ENCODE measurements around the gene CD24.
"Not testable (repeated sequence)": the region's sequence is repeated elsewhere in the genome, so short reads cannot be mapped to it uniquely, and the experiment has no call there.

CD24 gene, protein sequence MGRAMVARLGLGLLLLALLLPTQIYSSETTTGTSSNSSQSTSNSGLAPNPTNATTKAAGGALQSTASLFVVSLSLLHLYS

DNA sequence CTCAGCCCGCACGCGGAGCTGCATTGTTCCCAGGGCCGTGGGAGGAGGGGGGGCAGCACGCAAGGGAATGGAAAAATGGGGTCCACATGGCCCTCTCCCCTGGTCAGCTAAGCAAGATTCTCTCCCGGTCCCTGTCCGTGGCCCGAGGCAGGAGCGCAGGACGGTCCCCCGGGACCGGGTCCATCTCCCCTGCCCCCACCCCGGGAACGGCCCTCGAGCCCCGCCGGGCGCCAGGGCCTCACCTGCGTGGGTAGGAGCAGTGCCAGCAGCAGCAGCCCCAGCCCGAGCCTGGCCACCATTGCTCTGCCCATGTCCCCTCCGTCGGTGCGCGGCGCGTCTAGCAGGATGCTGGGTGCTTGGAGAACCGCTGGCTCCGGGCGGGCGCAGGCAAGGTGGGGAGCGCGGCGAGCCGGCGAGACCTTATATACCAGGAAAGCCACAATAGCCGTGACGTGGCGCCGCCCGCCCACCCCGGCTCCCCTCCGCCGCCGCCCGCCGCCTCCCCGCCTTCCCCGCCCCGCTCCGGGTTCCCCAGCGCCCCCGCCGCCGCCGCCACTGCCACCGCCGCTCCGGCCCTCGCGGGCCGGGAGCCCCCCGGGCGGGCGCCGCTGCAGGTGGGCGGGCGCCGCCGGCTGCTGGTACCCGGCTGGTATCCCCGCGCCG, at the start of gene CD24:
Gene CD24 (minus strand): TSS at position 394 of the 663 bp plus-strand sequence. CDS start 83 bp downstream, at position 311.
- peak; percentile 8 for DNase-seq

DNA sequence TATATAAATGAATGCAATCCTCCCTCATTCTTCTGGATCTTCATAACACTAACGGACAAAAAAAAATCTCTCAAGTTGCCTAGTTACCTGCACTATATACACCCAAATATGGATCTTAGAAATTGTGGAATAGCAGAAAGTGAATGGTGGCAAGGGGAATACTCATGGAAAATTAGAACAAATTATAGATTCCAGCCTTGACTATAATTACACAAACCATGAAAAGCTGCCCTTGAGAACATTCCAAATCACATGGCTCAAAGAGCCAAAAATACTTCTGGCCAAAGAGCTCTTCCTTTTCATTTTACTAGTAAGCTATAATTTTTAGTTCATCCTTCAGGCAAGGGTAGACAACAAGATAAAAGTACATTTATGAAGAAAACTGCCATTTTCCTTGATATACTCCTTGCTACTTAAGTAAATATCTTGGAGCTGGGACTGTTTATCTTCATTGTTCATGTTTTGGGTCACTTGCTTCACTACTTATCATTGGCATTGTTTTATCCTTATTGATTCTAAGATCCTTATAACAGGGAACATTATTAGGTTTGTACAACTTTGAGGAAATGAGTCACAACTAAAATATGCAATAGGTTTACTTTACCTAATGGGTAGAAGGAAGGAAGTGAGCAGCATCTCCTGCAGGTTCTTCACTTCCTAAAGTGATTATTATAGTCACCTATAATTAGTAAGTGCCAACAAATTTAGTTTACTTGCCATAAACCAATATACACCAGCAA, 47.1 kb upstream of the CD24 start:
- DNase-seq = no peak

DNA sequence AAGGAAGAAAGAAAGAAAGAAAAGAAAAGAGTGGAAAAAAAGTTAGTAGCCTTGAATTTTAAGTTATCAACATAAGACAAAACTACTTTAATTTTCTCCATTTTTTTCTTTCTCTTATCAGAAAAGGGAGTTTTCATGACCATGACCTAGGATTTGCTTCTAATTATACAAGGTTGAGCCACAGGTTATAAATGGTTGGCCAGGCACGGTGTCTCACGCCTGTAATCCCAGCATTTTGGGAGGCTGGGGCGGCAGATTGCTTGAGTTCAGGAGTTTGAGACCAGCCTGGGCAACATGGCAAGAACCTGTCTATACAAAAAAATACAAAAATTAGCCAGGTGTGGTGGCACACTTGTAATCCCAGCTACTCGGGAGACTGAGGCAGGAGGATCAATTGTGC, 45.7 kb upstream of the CD24 start:
- DNase-seq = no peak

DNA sequence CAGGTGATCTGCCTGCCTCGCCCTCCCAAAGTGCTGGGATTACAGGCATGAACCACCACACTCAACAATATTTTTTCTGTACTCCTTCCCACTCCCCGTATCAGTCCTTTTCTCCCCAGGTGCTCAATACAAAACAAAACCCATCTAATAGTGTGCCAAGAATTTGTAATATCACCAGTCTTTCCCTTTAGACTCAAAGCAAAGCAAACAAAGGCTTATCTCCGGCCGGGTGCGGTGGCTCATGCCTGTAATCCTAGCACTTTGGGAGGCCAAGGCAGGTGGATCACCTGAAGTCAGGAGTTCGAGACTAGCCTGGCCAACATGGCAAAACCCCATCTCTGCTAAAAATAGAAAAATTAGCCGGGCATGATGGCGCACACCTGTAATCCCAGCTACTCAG, 45.1 kb upstream of the CD24 start:
- DNase-seq = not testable (repeated sequence)

DNA sequence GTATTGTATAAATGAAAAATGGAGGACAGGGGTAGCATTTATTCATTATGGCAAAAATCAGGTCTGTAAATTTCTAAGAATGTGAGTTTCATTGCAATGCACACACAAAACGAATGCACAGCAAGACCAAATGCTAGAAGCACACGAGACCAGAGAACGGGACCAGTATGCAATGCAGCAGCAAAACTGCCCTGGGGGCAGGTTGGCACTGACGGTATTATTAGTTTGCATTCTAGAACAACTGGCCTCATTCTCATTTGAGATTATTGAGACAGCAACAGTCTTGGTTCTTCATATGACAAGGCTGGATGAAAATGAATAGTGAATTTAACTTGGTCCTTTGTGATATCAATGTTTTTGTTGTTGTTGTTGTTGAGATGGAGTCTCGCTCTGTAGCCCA, 44.5 kb upstream of the CD24 start:
- no peak for DNase-seq

DNA sequence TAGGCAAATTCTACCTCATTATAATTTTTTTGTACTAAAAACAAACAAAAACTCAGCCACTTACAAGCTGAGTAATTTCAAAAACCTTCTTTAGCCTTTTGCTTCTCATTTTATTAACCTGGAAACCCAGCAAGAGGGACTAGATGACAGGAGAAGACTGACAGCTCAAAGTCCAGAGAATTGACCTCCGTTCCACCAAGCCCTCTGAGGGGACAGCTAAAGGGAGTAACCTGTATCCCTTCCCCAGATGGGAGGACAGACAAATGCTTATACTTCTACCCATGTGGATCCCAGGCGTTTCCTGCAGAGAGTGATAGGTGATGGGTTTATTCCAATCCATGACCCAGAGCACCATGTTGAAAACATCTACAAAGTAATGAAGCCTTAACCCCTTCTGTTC, 35.0 kb upstream of the CD24 start:
- DNase-seq = no peak

DNA sequence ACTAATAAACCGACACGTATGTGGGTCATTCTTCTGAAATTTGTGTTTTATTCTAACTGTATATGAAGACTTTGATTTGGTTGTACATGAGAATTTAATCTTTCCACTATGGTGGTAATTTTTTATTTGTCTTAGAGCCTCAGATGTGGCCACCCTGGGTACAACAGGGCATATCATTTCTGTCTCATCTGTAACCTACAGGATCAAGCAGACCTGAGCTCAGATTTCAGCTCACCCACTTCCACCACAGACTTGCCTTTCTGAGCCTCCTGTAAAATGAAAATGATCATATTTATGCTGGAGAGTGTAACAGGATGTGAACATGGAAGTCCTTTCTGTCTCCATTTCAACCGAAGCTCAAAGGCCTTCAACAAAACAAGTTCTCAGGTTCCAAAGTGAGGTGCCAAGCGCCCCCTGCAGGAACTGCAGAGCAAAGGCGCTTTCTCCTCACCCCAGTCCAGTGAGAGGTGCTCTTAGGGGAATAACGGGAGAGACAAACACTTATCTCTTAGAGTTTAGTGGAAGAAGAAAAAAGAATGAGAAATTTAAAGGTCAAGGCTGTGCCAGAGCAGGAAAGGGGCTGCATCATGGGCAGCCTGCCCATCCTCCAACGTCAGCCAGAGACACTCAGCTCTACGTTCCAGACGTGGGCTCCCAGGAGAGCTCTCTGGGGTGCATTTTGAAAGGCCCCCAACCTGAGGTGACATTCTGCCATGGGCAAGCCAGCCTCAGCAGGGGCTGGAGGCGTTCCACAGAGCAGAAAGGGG, 23.0 kb upstream of the CD24 start:
- DNase-seq = peak; percentile 39

DNA sequence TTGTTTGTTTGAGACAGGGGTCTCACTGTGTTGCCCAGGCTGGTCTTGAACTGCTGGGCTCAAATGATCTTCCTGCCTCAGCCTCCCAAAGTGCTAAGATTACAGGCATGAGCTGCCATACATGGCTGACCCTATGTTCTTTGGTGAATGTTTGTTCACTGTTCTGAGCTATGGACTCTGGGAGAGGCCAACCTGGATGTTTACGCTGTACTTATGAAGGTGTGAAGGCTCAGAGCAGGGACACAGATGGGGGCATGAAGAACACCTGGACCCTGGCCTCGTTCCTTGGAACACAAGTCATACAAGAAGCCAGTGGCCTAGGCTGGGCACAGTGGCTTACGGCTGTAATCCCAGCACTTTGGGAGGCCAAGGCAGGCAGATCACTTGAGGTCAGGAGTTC, 21.1 kb upstream of the CD24 start:
- no peak for DNase-seq

DNA sequence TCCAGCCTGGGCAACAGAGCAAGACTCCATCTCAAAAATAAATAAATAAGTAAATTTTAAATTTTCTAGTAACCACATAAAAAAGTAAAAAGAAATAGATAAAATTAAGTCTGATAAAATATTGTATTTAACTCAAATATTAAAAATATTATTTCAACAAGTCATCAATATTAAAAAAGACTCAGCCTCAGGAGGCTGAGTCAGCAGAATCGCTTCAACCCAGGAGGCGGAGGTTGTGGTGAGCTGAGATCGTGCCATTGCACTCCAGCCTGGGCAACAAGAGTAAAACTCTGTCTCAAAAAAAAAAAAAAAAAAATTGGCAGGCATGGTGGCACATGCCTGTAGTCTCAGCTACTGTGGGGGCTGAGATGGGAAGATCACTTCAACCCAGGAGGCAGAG, 15.2 kb upstream of the CD24 start:
- DNase-seq = not testable (repeated sequence)

DNA sequence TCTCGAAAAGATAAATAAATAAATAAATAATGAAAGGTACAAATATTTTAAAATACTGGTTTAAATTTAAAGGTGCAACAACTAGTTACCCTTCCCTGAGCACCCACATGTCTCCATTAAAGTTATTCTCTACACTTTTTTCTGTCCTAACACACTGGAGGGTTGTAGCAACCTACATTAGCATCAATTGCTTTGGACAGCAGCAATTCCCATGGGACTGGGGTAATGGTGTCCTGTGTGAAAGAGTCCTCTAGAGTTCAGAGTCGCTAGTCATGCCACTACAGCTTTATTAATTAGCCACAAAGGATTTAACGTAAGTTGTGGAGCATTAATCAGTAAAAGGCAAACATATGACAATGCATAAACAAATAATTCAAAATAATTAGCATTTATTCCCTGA, 14.1 kb upstream of the CD24 start:
- no peak for DNase-seq

DNA sequence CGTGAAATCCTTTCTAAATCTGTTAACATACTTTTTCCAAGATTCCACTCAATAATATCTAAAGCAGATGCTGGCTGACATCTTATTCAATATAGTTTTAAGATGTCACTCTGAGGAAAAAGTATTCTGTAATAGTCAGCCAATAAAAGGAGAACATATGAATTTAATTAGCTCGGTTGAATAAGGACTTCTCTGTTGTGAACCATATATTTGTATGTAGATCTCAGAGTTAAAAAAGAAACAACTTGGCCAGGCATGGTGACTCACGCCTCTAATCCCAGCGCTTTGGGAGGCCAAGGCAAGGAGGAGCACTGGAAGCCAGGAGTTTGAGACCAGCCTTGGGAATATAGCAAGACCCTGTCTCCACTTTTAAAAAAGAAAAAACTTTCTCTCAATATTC, 7.4 kb upstream of the CD24 start:
- no peak for DNase-seq

DNA sequence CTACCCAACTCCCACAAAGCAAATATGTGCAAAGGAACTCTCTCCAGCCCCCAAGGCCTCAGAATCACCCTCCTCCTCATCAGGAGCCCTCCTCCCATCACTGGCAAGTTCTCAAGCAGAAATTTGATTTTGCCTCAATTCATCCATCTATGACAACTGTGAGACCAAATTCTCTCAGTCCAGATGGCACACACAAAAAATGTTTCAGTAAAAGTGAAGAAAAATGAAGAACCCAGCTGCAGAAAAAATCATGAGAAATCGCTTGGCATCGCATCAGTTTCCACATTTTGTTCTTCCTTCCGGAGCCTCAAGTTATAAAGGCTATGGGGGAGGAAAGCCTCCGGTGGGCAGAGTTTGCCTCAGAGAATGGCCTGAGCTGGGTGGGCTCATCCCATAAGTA, 6.4 kb upstream of the CD24 start:
- DNase-seq = no peak

DNA sequence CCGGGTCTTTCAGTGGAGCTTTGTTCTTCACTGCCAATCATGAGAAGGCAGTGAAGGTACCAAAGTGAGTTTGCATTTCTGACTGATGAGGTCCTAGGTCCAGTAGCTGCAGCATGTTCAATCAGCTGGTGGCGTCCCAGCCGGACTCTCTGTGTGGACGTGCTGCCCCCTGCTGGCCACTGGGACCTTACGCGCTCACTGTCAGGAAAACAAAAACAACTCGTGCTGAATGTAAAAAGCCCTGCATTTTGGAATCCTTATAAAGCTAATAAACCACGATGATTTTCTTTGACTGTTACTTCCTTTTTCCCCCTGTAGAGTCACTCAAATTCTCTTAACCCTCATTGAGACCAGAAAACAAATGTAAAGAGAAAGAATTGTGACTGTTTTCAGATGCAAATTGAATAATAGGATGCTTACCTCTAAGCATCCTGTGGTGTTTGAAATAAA, 4.9 kb upstream of the CD24 start:
- DNase-seq = peak; percentile 69

DNA sequence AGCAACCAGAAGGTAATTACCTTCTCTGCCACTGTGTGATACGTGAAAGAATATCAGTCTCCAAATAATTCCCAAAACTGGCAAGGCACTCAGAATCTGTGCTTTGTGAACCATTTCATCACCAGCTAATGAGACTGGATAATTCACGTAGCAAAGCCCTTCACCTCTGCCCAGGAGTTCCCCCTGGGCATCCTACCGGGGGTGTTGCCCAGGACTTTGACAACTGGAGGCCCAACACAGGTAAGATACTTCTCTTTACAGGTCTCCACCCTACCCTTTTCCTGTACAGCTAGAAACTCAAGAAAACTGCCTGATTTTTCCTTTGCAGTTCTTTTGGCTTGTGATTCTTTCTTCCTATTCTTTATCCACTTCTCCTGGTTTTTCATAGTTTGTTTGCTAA, 2.7 kb upstream of the CD24 start:
- DNase-seq = no peak

DNA sequence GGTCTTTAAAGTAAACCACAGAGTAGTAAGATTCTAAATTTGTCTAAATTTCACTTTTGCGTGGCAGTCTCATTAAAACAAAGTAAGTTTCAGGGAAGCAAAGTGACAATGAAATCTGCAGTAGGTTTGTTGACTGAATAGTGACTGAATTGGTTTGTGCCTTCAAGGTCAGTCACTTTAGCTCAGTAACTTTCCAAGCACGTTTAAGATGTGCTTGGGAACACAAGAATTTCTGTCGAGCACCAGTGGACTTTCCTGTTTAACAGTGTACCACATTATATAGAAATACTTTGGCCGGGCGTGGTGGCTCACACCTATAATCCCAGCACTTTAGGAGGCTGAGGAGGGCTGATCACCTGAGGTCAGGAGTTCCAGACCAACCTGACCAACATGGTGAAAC, 1.7 kb upstream of the CD24 start:
- no peak for DNase-seq

DNA sequence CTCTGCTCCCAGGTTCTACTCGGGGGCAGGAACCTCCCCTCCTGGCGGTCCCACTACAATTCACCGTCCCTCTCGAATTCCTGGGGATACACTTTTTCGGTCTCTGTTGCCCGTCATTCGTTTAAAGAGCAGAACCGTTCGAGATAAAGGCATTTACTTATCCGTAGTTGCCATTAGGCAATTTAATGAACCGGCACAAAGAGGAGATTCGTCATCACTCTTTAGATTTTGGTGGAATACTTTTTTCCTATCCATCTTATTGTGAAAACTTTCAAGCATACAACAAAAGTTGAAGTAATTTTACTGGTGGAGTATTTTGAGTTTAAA, 1.2 kb upstream of the CD24 start:
- no peak for DNase-seq

DNA sequence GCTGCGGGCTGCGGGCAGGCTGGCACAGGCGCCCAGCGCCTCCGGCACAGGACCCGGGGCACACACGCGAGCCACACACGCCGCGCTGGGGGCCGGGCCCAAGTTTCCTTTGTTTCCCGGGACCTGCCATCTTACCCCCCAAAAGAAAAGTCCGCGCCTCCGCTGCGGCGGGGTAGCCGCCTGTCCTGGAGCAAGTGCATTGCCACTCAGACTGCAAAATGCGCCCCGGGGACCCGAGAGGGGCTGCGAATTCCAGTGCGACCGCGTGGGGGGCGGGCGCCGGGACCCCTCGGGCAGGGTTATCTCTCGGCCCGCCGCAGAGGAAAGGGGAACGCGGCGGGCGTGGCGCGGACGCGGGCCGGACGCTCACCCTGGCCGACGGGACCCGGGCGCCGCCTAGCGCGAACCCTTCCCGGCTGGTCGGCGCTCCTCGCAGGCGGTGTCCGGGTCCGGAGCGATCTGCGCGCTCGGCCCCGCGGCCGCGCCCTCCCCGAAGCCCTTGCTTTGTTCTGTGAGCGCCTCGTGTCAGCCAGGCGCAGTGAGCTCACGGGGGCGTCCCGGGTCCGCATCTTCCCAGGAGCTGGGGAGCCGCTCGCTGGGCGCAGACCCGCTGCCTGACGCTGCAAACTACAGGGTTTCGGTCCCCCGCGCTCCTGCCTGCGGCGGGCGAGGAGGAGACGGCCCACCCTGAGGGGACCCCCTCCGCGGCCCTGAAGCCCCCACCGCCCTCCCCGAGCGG, 639 bp upstream of the CD24 start:
- DNase-seq = no peak

DNA sequence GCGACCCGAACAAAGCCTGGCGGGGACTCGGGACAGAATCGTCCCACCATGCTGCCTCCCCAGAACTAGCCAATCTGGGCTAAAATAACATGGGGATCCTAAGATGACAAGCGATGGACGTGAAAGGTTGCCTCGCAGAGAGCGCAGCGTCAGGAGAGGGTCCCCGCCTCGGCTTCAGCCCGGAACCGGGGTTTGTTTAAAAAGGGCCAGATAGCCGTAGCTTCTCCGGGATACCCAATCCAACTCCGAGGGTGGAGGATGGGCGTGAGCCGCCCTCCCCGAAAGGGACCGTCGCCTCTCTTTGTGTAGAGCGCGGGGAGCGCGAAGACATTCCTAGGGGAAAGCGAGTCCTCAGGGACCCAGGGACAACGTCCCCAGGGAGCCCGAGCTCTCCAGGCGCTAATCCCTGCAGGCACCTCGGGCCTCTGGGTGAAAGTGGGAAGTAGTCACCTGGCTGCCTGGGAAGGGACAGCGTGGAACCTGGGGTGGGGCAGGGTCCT, 643 bp downstream of the CD24 start:
- DNase-seq = no peak

DNA sequence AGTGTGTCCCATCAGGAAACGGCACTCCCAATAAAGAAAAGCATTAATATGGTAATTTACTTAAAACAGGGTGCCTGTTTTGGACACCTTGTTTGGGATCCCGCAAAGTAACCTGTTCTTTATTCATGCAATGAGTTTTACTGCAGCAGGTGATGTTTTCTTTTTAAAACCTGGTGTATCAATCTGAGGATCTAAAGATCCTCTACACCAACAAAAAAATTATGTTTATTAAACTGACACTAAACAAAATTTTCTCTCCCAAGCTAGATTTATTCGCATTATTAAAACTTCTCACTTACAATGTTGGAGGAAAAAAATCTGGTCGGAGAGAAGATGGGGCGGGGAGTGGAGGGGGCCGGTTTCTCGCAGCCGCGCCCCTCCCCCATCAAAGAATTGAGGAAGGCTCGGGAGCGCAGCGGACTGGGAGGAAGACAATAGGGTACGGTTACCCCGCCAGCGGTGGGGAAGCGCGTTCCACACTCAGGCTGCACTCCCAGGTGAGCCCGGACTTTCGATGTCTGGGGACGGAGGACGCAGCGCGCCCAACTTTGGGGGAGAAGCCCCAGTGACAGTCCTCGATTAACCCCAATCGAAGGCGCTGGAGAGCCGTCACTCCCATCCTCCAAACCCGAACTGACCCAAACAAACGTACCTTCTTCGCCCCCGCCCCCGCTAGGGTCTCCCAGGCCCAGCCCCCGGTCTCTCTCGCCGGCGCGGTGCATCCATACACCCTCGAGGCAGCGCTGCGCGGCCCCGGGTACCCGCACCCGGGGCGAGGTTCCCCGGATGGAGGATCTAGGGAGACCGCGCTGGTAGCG, 1.3 kb downstream of the CD24 start:
- DNase-seq = no peak

DNA sequence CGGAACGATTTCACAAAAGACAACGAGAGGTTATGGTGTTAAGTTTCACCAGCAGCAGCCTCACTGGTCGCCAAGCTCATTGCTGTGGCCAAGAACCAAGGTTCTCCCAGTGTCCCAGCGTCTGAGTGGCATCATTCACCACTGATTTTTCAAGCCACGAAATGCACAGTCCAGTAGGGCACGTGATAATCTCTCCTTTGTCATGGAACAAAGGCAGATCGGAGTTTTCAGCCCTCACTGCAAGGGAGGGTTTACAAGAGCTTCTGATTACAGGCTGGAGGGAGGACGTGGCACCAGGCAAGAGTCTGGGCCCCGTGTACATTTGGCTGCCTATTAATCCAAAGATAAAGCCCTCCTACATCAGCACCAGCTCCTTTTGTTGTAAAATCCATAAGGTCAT, 2.0 kb downstream of the CD24 start:
- no peak for DNase-seq

DNA sequence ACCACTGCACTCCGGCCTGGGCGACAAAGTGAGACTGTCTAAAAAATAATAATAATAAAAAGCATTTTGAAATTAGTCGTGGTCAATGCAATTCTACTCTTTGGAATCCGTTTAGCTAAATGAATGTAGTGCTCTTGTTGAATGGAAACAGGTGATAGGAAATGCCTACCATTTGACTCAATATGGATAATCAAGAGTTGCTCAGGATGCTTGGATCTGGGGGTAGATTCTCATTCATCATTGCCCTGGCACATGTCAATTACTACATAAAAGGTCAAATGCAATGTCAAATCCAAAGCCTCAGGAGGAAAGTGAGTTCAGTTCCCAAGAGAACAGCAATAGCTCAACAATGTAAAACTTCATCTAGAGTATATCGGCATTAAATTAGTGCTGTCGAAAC, 3.8 kb downstream of the CD24 start:
- not testable (repeated sequence) for DNase-seq

DNA sequence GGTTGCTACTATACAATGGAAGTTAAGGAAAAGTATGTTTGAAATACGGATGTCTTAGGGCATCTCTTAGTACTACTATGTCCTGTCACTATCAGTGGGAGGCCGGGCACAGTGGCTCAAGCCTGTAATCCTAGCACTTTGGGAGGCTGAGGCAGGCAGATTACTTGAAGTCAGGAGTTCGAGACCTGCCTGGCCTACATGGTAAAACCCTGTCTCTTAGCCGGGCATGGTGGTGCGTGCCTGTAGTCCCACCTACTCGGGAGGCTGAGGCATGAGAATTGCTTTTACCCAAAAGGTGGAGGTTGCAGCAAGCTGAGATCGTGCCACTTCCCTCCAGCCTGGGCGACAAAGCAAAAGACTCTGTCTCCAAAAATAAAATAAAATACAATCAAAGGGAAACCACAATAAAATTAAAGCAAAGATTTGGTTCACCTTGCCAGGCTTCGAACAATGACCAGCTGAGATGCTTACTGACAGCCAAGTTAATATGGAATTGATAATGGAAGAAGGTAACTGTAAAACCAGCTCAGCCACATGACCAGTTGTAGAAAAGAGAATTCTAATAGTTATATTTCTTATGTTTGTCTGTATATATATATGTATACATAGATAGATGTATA, 6.5 kb downstream of the CD24 start:
- no peak for DNase-seq
